GM10266 (cell line): ENCODE measurements around the gene PTK6.

Experiments used
- DNase-seq: peaks from one replicate; pipeline ENCODE4 v3.0.0; 2012; ENCODE audit errors: extremely low spot score
- CTCF ChIP-seq: IDR thresholded peaks from 2 replicates; pipeline ENCODE4 v1.5.1; 2012; ENCODE audit warnings: mild to moderate bottlenecking, low read depth; ENCODE audit not compliant: control insufficient read depth, insufficient read depth; ENCODE audit errors: missing control alignments

Gene PTK6

DNA sequence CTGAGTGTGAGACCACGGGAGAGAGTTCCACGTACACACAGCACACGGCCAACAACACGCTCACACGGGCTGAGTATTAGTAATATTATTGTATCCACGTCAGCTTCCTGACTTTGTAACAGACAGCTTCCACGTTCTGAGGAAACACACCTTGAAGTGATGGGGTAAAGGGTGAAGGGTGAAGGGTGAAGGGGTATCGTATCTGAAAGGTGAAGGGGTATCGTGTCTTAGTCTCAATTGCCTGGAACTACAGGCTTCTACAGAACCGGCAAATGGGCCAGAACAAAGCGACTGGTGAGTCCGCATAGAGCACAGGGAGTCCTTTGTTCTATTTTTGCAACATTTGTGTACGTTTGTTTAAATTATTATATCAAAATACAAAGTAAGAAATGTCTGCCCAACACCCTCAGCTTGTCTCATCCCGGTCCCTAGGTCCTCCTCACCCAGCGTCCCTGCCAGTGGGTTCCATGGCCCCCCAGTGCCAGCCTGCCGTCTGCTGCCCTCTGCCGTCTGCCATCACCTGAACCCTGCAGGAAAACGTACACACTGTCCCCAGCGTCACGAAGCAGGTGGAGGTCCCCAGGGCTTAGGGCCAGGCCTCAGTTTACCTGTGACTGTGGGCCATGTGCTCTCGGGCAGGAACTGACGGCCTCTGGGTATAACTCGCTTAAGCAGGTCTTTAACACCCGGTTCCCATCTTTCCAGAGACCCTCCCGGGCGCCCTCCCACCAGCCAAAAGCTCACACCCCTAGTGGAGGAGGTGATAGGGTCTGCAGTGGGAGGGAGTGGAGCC lies 41.2 kb upstream of the PTK6 start:
- TF ChIP-seq CTCF: peak; percentile 27
- no peak for DNase-seq

DNA sequence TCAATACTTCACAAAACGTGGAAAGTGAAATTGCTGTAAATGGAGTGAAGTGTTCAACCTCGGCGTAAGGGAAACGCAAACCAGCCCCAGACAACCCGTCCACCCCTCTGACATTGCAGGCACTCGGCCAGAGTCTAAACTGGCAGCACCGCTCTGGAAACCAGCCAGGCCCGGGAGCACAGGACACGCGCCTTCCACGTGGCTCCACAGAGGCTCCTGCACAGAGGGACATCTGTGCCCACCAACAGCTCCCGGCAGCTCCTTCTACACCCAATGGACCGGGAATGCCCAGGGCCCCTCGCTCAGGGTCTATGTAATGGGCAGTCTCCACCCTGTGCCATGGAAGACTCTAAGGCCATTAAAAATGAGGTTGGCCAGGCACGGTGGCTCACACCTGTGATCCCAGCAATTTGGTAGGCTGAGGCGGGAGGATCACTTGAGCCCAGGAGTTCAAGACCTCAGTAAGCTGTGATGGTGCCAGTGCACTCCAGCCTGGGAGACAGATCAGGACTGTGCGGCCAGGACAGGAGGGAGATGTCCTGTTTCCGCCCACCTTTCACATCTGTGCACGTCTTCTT lies 40.2 kb upstream of the PTK6 start:
- no peak for TF ChIP-seq CTCF
- DNase-seq: no peak

DNA sequence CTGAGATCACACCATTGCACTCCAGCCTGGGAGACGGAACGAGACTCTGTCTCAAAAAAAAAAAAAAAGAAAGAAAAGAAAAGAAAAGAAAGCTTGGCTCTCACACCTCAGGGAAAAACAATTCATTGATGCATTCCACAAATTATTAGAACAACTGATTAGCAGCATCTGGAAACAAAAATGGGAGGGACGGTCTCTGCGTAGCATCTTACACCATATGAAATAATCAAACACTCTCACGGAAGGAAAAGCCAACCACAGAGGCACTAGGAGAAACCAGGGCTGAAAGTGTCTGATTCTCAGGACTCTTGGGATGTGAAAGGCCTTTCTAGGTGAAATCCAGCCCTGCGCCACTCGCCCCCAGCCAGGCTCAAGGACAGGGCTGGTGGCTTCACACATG lies 39.1 kb upstream of the PTK6 start:
- no peak for TF ChIP-seq CTCF
- DNase-seq: no peak

- no peak for TF ChIP-seq CTCF
- no peak for DNase-seq
Measured at GRCh38 chr20:63574829-63575743, 37.9 kb upstream of the PTK6 start.

- DNase-seq: peak; percentile 90
- TF ChIP-seq CTCF: no peak
Measured at GRCh38 chr20:63574156-63574828, 37.1 kb upstream of the PTK6 start, which contains the start of gene HELZ2. Gene HELZ2, minus strand, starts transcription at chr20:63574239. Its CDS starts 1,854 bp downstream, at chr20:63572385.

- no peak for DNase-seq
- TF ChIP-seq CTCF: no peak
Measured at GRCh38 chr20:63573647-63574131, 36.5 kb upstream of the PTK6 start.
